Hematopoietic multipotent progenitor cell treated with erythropoietin and hydrocortisone succinate and interleukin-3 and kit ligand, for 8 days (in vitro differentiated cells): ENCODE data around the gene MAP7.
"Not testable (repeated sequence)": the region's sequence is repeated elsewhere in the genome, so short reads cannot be mapped to it uniquely, and the experiment has no call there.

Experiments used
- DNase-seq: peaks from one replicate; pipeline ENCODE4 v3.0.0-alpha.2; 2015

Gene MAP7

GRCh38 chr6:136411453-136412354 is 138.5 kb downstream of the MAP7 start:
- DNase-seq: no peak

DNA sequence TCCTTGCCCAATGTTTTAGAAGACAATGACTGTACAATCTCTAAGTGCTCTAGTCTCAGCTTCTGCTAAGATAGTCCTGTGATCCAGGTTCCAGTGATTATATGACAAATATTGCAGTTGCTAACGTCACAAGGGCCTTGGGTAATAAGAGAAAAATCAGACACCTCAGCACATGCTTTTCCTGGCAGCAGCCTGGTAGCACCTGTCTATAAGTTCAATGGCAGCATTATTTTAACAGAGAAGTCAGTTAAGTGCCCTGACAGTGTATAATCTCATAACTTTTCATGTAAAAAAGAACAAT is 139.2 kb downstream of the MAP7 start:
- DNase-seq: no peak

DNA sequence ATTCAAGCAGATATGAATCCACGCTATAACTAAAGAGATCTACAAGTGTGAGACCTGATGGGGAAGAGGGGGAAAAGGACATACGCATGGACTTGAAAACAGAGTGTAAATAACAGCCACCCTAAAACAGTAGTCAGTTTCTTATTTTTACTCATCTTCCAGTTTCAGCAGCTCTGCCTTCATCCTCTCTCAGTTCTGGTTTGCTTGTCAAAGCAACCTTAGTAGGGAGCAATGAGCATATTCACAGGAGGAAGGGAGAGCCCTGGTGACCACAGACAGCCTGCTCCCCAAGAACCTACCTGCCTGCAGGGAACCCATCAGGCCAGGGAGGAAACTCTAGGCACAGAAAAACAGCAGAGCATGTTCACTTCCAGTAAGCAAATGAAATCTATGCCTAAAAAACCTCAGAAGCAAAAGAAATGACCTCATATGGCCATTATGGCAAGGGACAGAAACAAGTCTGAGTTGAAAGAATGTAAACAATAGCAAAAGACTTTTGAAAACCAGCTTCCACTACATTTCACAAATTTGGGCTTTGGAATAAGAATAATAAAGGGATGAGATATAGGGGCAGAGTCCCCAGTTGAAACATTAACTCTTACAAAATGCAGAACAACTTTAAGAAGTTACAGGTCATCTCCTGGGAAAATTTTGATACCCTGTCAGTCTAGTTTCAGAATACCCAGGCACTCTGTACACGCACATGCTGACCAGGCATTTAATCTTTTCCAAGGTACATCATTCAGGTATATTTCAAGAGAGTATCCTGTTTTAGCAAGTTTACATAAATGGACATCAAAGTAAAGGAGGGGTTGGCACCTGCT is 139.8 kb downstream of the MAP7 start:
- no peak for DNase-seq

- DNase-seq: no peak
Observed at GRCh38 chr6:136409597-136409996, 140.6 kb downstream of the MAP7 start.

- no peak for DNase-seq
Observed at GRCh38 chr6:136408204-136408603, 142.0 kb downstream of the MAP7 start.

GRCh38 chr6:136405420-136406029 is 144.7 kb downstream of the MAP7 start:
- DNase-seq: no peak

DNA sequence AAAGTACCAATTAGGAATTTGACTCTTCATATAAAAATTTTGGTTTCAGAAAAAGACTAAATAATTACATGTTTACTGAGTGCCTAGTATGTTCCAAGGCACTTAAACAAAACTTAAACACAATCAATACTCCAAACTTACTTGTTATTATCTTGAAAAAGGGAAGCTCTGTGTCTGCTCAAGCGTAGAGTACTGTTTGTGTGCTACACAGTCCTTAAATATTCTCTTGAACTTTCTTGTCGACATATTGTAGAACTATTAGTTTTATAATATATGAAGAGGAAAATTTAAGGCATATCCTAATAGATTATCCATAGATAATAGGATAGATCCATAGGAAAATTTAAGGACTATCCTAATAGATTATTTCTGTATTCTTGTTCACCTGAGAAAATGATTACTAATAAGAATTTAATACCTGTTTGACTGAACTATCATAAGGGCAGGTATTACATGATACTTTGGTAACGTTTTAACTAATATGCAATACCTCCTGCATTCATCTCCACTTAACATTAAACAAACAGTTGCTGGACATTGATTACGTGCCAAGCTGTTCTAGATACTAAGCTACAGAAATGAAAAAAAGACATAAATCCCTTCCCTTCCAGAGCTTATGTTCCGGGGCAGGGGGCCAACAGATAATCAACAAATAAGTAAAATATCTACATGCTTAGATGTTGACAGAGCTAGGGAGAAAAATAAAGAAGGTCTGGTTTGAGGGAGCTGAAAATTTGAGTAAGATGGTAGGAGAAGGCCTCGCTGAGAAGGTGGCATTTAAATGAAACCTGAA is 145.4 kb downstream of the MAP7 start:
- DNase-seq: no peak

DNA sequence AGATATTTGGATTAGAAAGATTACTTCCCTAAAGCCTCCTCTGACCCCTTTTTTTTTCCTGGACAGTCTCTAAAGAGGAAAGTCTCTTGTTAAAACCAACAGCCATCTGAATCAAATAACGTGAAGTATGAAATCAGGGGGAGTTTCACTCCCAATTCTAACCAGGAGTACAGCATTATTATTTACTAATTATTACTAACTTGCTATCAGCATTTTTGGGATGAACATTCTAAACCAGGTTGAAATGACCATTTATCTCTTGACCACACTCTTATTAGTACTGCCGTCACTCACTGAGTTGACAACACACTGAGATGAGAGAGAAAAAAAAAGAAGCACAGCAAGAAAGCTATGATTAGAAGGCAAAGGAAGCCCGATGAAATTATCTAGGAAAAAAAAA is 146.2 kb downstream of the MAP7 start:
- no peak for DNase-seq

- DNase-seq: no peak
Observed at GRCh38 chr6:136403110-136403980, 146.9 kb downstream of the MAP7 start.

- no peak for DNase-seq
Observed at GRCh38 chr6:136401749-136402148, 148.5 kb downstream of the MAP7 start.

GRCh38 chr6:136401236-136401635 is 149.0 kb downstream of the MAP7 start:
- not testable (repeated sequence) for DNase-seq

DNA sequence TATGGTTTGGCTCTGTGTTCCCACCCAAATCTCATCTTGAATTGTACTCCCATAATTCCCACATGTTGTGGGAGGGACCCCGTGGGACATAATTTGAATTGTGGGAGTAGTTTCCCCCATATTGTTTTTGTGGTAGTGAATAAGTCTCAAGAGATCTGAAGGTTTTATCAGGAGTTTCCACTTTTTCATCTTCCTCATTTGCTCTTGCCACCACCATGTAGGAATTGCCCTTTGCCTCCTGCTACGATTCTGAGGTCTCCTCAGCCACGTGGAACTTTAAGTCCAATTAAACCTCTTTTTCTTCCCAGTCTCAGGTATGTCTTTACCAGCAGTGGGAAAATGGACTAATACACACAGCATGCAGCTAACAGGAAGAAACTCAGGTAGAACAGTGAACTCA is 151.8 kb downstream of the MAP7 start:
- DNase-seq: no peak

DNA sequence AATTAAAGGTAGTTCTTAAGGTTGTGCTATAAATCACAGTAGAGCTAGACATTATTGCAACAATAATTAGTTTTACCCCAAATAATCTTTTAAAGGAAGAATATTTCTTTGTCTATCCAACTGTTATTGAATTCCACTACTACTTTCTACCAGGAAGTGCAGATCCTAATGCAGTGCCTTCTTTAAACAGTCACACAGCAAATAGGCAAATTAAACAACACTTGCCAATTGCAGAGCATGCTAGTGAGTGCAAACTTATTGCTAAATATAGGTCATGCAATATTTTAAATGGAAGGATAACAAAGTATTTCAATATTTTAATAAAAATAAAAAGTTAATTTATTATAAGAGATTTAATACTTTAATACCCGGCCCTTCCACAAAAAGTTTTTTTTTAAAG is 153.3 kb downstream of the MAP7 start:
- DNase-seq: no peak

GRCh38 chr6:136390959-136391358 is 159.3 kb downstream of the MAP7 start:
- DNase-seq: not testable (repeated sequence)

DNA sequence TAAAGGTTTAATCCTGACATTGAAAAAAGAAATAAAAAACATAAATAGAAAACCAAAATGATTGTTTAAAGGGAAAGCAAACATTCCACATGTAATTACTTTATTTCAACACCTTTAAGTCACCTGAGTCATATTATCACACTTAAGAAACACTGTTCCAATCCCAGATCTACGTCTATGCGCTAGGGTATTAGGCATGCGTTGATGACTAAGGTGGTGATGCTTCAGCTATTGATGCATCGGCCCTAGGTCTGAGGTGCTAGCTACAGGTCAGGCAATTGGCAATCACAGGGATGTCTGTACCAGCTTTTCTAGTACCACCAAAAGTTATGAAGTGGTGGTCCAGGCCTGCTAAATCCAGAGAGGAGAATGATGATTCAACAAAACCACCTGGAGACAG is 162.9 kb downstream of the MAP7 start:
- no peak for DNase-seq

- no peak for DNase-seq
Observed at GRCh38 chr6:136383268-136383937, 166.8 kb downstream of the MAP7 start.

DNA sequence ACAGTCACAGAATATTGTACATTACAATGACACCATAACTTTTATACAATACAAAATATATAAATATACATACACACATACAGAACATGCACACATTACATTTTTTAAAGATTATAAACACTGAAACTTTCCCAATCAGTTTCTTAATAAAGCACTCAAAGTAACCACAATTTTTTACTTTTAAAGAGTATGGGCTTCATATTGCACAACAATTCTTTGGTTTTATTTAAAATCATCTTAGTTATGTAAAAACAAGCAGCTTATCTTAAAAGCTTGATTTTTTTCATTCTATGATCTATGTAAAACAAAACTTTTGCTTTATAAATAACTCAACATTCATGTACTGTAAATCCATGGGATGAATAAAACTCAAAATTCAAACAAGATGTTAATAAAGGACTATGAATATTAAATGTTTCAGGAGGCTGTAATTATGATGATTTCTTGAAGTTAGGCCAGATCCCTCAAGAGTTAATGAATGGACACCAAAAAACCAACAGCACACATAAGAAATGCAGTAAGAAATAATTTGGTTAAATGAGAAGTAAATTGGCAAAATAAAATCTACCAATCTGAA is 167.5 kb downstream of the MAP7 start:
- DNase-seq: no peak

- no peak for DNase-seq
Observed at GRCh38 chr6:136378888-136379287, 171.3 kb downstream of the MAP7 start.

DNA sequence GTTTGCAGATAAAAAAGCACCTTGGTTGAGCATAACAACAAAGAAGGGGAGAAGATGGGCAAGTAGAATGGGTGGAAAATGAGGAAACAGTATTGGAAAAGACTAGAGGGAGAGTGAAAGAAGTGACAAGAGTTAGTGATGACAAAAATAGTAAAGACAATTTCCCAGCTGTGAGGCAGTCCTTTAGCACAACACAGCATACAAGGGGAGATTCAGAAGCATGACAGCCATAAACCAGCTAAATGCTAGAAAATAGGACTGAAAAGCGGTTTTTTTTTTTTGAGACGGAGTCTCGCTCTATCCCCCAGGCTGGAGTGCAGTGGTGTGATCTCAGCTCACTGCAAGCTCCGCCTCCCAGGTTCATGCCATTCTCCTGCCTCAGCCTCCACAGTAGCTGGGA is 174.4 kb downstream of the MAP7 start:
- not testable (repeated sequence) for DNase-seq

DNA sequence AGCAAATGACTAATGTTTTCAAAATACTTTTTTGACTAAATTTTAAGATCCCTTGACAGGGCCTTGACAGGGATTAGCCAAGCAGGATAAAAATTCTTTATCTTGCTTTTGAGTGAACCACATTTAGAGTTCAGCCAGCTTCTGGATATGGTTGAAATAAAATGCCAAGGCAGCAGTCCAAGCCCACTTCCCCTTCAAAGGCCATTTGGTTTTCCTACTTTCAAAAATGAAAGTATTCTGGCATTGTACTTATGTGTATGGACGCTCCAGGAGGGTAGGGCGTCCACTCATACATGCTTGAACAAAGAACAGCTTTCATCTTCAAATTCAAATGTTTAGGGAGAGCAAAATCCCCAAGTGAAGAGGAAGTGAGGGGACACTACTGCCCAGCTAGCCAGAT is 178.3 kb downstream of the MAP7 start:
- no peak for DNase-seq
